T-cell (primary cell): Measurements from ENCODE around the gene KIF9. TPM values are rescaled to one million over a fixed set of nuclear protein-coding genes. Genes with fewer than 3 reads are reported as not detected.

ENCODE experiments used
- ATAC-seq, 4 experiments: fragments of 200-7000 bp in 3 of 4; fragments of 150-1000 bp in 1 of 4; cut with Tn5 transposase; replicated peaks in 1 of 4; 1 replicate in 3 of 4; 2 replicates in 1 of 4; pipeline ENCODE4 v1.10.0; 2021; ENCODE audit warnings: moderate library complexity in 3 of 4, mild to moderate bottlenecking in 2 of 4, moderate number of reproducible peaks in 1 of 4
- CTCF ChIA-PET, 2 donors: fragments of 300-600 bp; sonication (Branson Sonifier 250); formaldehyde crosslinking; loops; one replicate each; lab custom pipeline; 2022; ENCODE audit warnings: antibody characterized with exemption in 2 of 2; lab: Charles Lee
- POLR2A ChIA-PET, 2 donors: fragments of 300-600 bp; sonication (Branson Sonifier 250); formaldehyde crosslinking; loops; one replicate each; lab custom pipeline; 2022; ENCODE audit warnings: antibody characterized with exemption in 2 of 2; lab: Charles Lee
- DNase-seq, 35 experiments: peaks; one replicate each; pipeline versions ENCODE4 v3.0.0 to v3.0.0-alpha.2; 2013 to 2023
- H3K27ac ChIP-seq: one replicate; pipeline ENCODE4 v1.5.1; 2013; ENCODE audit warnings: low read length
- H3K27me3 ChIP-seq, 2 experiments: replicated peaks in 1 of 2; 1 replicate in 1 of 2; 2 replicates in 1 of 2; pipeline versions ENCODE4 v1.6.1 to v1.7.0; 2013; ENCODE audit warnings: low read length in 1 of 2, mixed read lengths in 1 of 2; ENCODE audit not compliant: control insufficient read depth in 2 of 2, insufficient read depth in 2 of 2; ENCODE audit errors: extremely low read depth in 1 of 2
- H3K36me3 ChIP-seq, 2 donors: 1 replicate in 1 of 2; 2 replicates in 1 of 2; pipeline versions ENCODE4 v1.6.1 to v1.7.0; 2013; ENCODE audit warnings: low read length in 1 of 2; ENCODE audit not compliant: control insufficient read depth in 2 of 2, insufficient read depth in 1 of 2; ENCODE audit errors: extremely low read depth in 1 of 2
- H3K4me1 ChIP-seq, 2 experiments: 1 replicate in 1 of 2; 2 replicates in 1 of 2; pipeline versions ENCODE4 v1.6.1 to v1.7.0; 2013; ENCODE audit warnings: low read length in 2 of 2, mixed read lengths in 1 of 2; ENCODE audit not compliant: insufficient read depth in 2 of 2, control insufficient read depth in 1 of 2; ENCODE audit errors: extremely low read depth in 1 of 2
- H3K4me3 ChIP-seq, 2 donors: 1 replicate in 1 of 2; 2 replicates in 1 of 2; pipeline versions ENCODE4 v1.5.1 to v1.7.0; 2013; ENCODE audit warnings: mild to moderate bottlenecking in 2 of 2, low read length in 1 of 2, moderate library complexity in 1 of 2; ENCODE audit not compliant: control insufficient read depth in 1 of 2; ENCODE audit errors: extremely low read depth in 1 of 2
- H3K9me3 ChIP-seq: 2 replicates; pipeline ENCODE4 v1.7.0; 2013
- H3K27ac Mint-ChIP-seq, 2 donors: one replicate each; pipeline ENCODE4 v1.8.0; 2020 to 2021; ENCODE audit warnings: mild to moderate bottlenecking in 2 of 2, mixed read lengths in 2 of 2
- H3K27me3 Mint-ChIP-seq, 2 donors: one replicate each; pipeline ENCODE4 v1.8.0; 2021 to 2022; ENCODE audit warnings: mixed read lengths in 2 of 2
- H3K36me3 Mint-ChIP-seq: one replicate; pipeline ENCODE4 v1.8.0; 2021; ENCODE audit warnings: mixed read lengths
- H3K4me1 Mint-ChIP-seq, 3 donors: one replicate each; pipeline ENCODE4 v1.8.0; 2020 to 2022; ENCODE audit warnings: mixed read lengths in 3 of 3, mild to moderate bottlenecking in 1 of 3
- H3K4me3 Mint-ChIP-seq, 3 donors: one replicate each; pipeline ENCODE4 v1.8.0; 2020 to 2022; ENCODE audit warnings: mild to moderate bottlenecking in 3 of 3, mixed read lengths in 3 of 3, moderate library complexity in 3 of 3
- H3K9me3 Mint-ChIP-seq, 3 donors: one replicate each; pipeline ENCODE4 v1.8.0; 2020 to 2022; ENCODE audit warnings: mixed read lengths in 3 of 3
- WGBS: methylation state at CpG from one replicate; pipeline ENCODE4 v1.1.5; 2013; ENCODE audit warnings: missing lambda C conversion rate; ENCODE audit not compliant: insufficient coverage; 5-methylcytosine and 5-hydroxymethylcytosine counted together
- total RNA-seq, 35 experiments: library from RNA in 6 of 35; stranded (reverse) in 6 of 35; fragments of 120-200 nt in 1 of 35; gene quantifications; one replicate each; pipeline versions ENCODE4 v1.2.1 to v1.2.4 and lab custom pipeline; 2013 to 2026

The KIF9 gene, protein sequence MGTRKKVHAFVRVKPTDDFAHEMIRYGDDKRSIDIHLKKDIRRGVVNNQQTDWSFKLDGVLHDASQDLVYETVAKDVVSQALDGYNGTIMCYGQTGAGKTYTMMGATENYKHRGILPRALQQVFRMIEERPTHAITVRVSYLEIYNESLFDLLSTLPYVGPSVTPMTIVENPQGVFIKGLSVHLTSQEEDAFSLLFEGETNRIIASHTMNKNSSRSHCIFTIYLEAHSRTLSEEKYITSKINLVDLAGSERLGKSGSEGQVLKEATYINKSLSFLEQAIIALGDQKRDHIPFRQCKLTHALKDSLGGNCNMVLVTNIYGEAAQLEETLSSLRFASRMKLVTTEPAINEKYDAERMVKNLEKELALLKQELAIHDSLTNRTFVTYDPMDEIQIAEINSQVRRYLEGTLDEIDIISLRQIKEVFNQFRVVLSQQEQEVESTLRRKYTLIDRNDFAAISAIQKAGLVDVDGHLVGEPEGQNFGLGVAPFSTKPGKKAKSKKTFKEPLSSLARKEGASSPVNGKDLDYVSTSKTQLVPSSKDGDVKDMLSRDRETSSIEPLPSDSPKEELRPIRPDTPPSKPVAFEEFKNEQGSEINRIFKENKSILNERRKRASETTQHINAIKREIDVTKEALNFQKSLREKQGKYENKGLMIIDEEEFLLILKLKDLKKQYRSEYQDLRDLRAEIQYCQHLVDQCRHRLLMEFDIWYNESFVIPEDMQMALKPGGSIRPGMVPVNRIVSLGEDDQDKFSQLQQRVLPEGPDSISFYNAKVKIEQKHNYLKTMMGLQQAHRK
- total RNA-seq (10 to 100 TPM in 2 of 5 donors, 1 to 10 TPM in 3; 2.6 to 15.2 (median 2.9) TPM), total RNA-seq (lab: John Stamatoyannopoulos, UW) (1.4 to 12.3 (median 7.0) reads per million in 29 experiments)
- 6.9 TPM for total RNA-seq (2013)

DNA sequence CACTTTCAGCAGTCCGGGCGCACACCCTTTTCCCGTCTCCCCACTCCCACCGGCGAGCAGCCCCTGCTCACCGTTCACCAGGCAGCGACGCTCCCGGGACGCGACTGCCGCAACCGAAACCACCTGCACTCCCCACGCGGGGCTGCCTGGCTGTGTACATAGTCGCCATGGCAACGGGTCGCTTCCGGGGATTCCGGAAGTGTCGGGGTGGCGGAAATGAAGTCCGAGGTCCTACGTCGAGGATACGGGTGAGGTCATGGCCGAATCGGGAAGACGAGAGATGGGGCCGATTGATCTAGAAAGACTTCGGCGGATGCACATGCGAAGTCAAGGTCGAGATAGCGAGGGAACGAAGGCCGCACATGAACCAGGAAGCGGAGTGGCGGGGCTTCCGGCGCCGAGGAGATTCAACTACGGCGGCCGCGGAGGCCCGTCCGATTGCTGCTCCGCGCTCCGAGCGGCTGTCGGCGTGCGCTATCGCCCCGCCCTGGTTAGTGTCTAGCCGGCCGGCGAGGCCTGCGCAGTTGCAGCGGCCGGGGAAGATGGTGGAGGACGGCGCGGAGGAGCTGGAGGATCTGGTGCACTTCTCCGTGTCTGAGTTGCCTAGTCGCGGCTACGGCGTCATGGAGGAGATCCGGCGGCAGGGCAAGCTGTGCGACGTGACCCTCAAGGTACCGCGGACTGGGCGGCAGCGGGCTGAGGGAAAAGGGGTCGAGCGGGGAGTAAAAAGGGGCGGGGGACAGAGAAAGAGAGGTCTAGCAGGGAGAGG, at the start of gene KIF9, which contains the start of gene KLHL18:
KIF9 (minus strand) TSS at position 376 of the 769 bp plus-strand sequence. CDS start 5,425 bp downstream, outside the sequence.
KLHL18 (plus strand) TSS at position 521 of the 769 bp plus-strand sequence; CDS start at position 543, 22 bp downstream.
- peak within 1 kb of the TSS; percentile 75 to 81 for H3K4me3 ChIP-seq
- H3K4me1 ChIP-seq, result peaks cover 9 to 38% of the 10 kb centered on the region in 2 experiments
- H3K9me3 ChIP-seq, result no peaks in the 10 kb centered on the region
- no peaks in the 10 kb centered on the region for H3K27me3 ChIP-seq
- peaks cover 0 to 14% of the 10 kb centered on the region in 2 donors for H3K36me3 ChIP-seq
- no peaks in the 10 kb centered on the region for H3K9me3 Mint-ChIP-seq
- peak within 1 kb of the TSS; percentile 100 for H3K27ac Mint-ChIP-seq
- CTCF ChIA-PET, result interaction anchor here in 1 of 2 donors (0.6 to 0.8 kb wide), 2 partner anchors 22 to 120 kb away, joined by 3 read pairs; no protein-coding TSS in a partner anchor
- H3K27me3 Mint-ChIP-seq, result no peaks in the 10 kb centered on the region
- under 1% methylated on average over 81 of the region's 82 CpGs for WGBS
- ATAC-seq (peak; percentile 88 to 93 (median 90)), DNase-seq (peak; percentile 90 to 99 (median 95))
- peaks cover 7% of the 10 kb centered on the region for H3K36me3 Mint-ChIP-seq
- peak within 1 kb of the TSS; percentile 98 for H3K27ac ChIP-seq
- peaks cover 42 to 51% (median 44%) of the 10 kb centered on the region in 3 donors for H3K4me1 Mint-ChIP-seq
- POLR2A ChIA-PET, result interaction anchor here in 1 of 2 donors (0.5 to 1.1 kb wide), 4 partner anchors 61 to 1505 kb away, joined by 3 to 4 read pairs (median 4); partner anchors contain the start of genes ALS2CL and SETD2
- H3K4me3 Mint-ChIP-seq, result peak within 1 kb of the TSS; percentile 95 to 99 (median 98)

DNA sequence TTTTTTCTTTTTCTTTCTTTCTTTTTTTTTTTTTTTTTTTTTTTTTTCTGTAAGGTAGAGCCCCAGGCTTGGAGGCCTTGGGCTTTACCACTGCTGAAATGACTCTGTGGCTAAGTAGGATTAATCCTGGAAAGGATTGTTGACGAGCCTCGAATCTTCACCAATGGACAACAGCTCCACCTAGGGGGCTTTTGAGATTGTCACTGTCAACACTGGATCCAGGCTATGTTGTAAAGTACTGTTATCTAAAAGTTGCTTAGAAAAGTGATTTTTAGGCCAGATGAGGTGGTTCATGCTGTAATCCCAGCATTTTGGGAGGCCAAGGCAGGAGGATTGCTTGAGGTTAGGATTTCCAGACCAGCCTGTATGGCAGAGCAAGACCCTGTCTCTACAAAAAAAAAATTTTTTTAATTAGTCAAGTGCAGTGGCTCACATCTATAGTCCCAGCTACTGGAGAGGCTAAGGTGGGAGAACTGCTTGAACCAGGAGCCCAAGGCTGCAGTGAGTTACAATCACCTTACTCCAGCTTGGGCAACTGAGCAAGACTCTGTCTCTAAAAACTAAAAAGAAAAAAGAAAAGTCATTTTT, 41.8 kb upstream of the KIF9 start:
- CTCF ChIA-PET, result interaction anchor here (0.6 to 1.7 kb wide), 11 partner anchors 10 to 1117 kb away, joined by 3 to 13 read pairs (median 4); no protein-coding TSS in a partner anchor
- POLR2A ChIA-PET, result interaction anchor here (0.6 to 0.7 kb wide), 2 partner anchors 75 to 156 kb away, joined by 6 to 18 read pairs; no protein-coding TSS in a partner anchor
- peak in 32 of 35 experiments; percentile 5 to 72 (median 30) for DNase-seq
- Mint-ChIP-seq H3K4me3 (no peak overlapping the region), H3K27me3 (no peaks in the 10 kb centered on the region), H3K4me1 (peaks cover 2 to 8% (median 2%) of the 10 kb centered on the region in 3 donors), H3K9me3 (no peaks in the 10 kb centered on the region), H3K36me3 (peaks cover 39% of the 10 kb centered on the region), H3K27ac (no peak overlapping the region)
- peak; percentile 48 to 67 (median 64) for ATAC-seq
- no peak overlapping the region for H3K27ac ChIP-seq
- H3K4me1 ChIP-seq, result no peaks in the 10 kb centered on the region
- H3K36me3 ChIP-seq, result peaks cover 8 to 41% of the 10 kb centered on the region in 2 donors
- no peak overlapping the region for H3K4me3 ChIP-seq
- no peaks in the 10 kb centered on the region for H3K27me3 ChIP-seq
- WGBS, result no CpG with 5 or more reads among the region's 2 CpGs
- H3K9me3 ChIP-seq, result no peaks in the 10 kb centered on the region

DNA sequence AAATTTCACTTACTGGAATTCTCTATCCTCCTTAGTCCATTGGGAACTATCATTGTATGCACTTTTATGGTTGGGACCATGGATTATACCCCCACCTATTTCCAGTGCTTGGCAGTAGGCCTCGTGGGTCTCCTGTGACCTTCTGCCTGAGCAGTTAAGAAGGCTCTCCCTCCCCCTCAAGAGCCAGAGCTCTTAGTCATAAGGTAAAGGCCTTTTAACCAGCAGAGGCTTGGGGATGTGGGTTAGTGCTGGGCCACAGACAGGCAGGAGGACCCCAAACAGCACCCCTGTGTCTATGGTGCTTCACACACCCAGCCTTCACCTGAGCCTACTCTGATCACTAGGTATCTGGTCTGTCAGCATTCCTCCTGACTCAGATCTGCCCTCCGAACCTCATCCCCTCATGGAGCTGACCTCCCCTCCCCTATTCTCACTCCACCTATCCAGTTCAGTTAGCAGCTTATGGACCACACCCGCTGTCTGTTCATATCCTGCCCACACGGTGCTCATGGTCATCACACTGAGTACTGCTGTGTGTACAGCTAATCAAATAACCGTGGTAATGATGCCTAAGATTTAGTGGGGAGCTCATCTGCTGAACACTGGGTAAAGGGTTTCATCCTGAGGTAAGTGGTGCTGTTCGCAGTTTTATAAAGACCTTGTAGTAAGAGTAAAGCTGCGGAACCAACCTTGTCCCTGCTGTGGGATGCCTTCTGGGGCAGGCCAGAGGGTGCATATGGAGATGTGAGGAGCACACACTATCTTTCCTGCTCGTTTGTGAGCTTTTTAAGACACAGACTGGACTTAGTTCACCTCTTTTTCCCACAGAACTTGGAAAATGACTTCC, 41.1 kb upstream of the KIF9 start:
- no peaks in the 10 kb centered on the region for H3K27me3 Mint-ChIP-seq
- no peak overlapping the region for H3K4me3 ChIP-seq
- H3K9me3 ChIP-seq, result no peaks in the 10 kb centered on the region
- H3K27ac ChIP-seq, result no peak overlapping the region
- POLR2A ChIA-PET, result interaction anchor here (0.6 to 0.7 kb wide), 2 partner anchors 75 to 155 kb away, joined by 6 to 18 read pairs; no protein-coding TSS in a partner anchor
- H3K36me3 ChIP-seq, result peaks cover 8 to 44% of the 10 kb centered on the region in 2 donors
- peaks cover 2 to 8% (median 2%) of the 10 kb centered on the region in 3 donors for H3K4me1 Mint-ChIP-seq
- H3K4me3 Mint-ChIP-seq, result no peak overlapping the region
- H3K36me3 Mint-ChIP-seq, result peaks cover 39% of the 10 kb centered on the region
- 90% methylated on average over 4 of the region's 8 CpGs for WGBS
- ATAC-seq (peak in 1 of 4 experiments; percentile 27), DNase-seq (peak in 1 of 35 experiments; percentile 9)
- no peaks in the 10 kb centered on the region for H3K9me3 Mint-ChIP-seq
- peak overlapping the region; percentile 34 to 58 for H3K27ac Mint-ChIP-seq
- H3K4me1 ChIP-seq, result no peaks in the 10 kb centered on the region
- CTCF ChIA-PET, result interaction anchor here (0.5 to 1.7 kb wide), 12 partner anchors 9 to 1117 kb away, joined by 3 to 13 read pairs (median 4); no protein-coding TSS in a partner anchor
- H3K27me3 ChIP-seq, result no peaks in the 10 kb centered on the region

DNA sequence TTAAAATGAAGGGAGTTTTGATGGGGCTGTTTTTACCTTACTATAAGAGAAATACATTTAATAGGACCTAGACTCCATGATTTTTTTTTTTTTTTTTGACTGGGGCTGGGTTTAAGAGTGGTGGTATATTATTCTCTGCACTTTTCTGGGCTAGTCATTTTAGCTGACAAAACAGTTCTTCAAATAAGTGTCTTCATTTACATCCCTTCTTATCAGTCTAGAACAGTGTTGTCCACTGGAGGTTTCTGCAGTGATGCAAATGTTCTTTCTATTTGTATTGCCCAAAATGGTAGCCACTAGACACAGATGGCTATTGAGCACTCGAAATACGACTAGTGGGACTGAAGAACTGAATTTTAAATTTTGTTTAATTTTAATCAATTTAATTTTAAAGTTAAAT, 37.4 kb upstream of the KIF9 start:
- H3K27ac ChIP-seq, result no peak overlapping the region
- no peak overlapping the region for H3K4me3 ChIP-seq
- Mint-ChIP-seq H3K9me3 (no peaks in the 10 kb centered on the region), H3K36me3 (peaks cover 37% of the 10 kb centered on the region), H3K4me1 (peaks cover 2 to 9% (median 4%) of the 10 kb centered on the region in 3 donors), H3K27ac (no peak overlapping the region), H3K27me3 (no peaks in the 10 kb centered on the region), H3K4me3 (no peak overlapping the region)
- WGBS, result no CpG with 5 or more reads among the region's 2 CpGs
- H3K9me3 ChIP-seq, result no peaks in the 10 kb centered on the region
- H3K27me3 ChIP-seq, result no peaks in the 10 kb centered on the region
- no peaks in the 10 kb centered on the region for H3K4me1 ChIP-seq
- ATAC-seq, result no peak
- ChIA-PET CTCF (no interaction called here), POLR2A (no interaction called here)
- DNase-seq, result no peak
- peaks cover 8 to 38% of the 10 kb centered on the region in 2 donors for H3K36me3 ChIP-seq

DNA sequence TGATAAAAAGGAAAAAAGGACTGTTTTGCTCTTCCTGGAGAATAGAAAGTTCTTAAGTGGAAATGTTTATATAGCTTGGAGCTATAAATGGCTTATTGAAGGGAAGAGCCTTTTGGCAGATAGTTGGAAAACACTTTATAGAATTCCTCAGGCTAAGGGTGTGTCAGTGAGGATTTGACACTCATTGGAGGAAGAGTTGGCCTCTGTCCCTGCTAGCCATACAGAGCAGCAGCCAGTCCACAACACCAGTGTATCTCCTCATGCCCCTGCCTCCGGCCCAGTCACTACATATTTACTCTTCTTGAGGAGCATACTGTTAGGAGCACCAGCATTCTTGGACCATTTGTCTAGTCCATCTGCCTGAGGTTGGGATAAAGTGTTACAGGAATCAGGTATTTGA, 36.3 kb upstream of the KIF9 start:
- Mint-ChIP-seq H3K9me3 (no peaks in the 10 kb centered on the region), H3K27me3 (no peaks in the 10 kb centered on the region), H3K36me3 (peaks cover 37% of the 10 kb centered on the region), H3K27ac (no peak overlapping the region), H3K4me3 (no peak overlapping the region), H3K4me1 (peaks cover 2 to 10% (median 5%) of the 10 kb centered on the region in 3 donors)
- DNase-seq, result no peak
- ChIA-PET CTCF (interaction anchor here in 1 of 2 donors (1.0 kb wide), 1 partner anchor 40 kb away, joined by 3 read pairs; no protein-coding TSS in a partner anchor), POLR2A (interaction anchor here in 1 of 2 donors (0.5 kb wide), 1 partner anchor 21 kb away, joined by 6 read pairs; no protein-coding TSS in a partner anchor)
- Histone ChIP-seq H3K27me3 (no peaks in the 10 kb centered on the region), H3K4me1 (no peaks in the 10 kb centered on the region), H3K27ac (no peak overlapping the region), H3K4me3 (no peak overlapping the region), H3K36me3 (peaks cover 8 to 35% of the 10 kb centered on the region in 2 donors), H3K9me3 (no peaks in the 10 kb centered on the region)
- no peak for ATAC-seq
- no CpG with 5 or more reads among the region's 1 CpG for WGBS
